ENCODE results near the gene UBE2J2.

UBE2J2 gene

DNA sequence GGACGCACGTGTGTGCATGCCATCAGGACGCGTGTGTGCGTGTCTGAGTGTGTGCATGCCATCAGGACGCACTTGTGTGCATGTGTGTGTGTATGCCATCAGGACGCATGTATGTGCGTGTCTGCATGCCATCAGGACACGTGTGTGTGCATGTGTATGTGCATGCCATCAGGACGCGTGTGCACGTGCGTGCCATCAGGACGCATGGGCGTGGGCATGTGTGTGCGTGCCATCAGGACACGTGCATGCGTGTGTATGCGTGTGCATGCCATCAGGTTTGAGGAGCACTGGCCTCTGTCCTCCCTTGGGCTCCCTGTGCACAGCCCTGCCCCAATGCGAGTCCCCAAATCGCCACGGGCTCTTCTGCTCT, 14.6 kb downstream of the UBE2J2 start:
- no peak overlapping the region for H3K4me3 ChIP-seq (ENCODE audit: low read depth, low read length)
- TF ChIP-seq, protein P1, sequence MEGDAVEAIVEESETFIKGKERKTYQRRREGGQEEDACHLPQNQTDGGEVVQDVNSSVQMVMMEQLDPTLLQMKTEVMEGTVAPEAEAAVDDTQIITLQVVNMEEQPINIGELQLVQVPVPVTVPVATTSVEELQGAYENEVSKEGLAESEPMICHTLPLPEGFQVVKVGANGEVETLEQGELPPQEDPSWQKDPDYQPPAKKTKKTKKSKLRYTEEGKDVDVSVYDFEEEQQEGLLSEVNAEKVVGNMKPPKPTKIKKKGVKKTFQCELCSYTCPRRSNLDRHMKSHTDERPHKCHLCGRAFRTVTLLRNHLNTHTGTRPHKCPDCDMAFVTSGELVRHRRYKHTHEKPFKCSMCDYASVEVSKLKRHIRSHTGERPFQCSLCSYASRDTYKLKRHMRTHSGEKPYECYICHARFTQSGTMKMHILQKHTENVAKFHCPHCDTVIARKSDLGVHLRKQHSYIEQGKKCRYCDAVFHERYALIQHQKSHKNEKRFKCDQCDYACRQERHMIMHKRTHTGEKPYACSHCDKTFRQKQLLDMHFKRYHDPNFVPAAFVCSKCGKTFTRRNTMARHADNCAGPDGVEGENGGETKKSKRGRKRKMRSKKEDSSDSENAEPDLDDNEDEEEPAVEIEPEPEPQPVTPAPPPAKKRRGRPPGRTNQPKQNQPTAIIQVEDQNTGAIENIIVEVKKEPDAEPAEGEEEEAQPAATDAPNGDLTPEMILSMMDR (IDR thresholded peaks at IDR 0.05; ENCODE audit: low read depth, low read length) = no peak

DNA sequence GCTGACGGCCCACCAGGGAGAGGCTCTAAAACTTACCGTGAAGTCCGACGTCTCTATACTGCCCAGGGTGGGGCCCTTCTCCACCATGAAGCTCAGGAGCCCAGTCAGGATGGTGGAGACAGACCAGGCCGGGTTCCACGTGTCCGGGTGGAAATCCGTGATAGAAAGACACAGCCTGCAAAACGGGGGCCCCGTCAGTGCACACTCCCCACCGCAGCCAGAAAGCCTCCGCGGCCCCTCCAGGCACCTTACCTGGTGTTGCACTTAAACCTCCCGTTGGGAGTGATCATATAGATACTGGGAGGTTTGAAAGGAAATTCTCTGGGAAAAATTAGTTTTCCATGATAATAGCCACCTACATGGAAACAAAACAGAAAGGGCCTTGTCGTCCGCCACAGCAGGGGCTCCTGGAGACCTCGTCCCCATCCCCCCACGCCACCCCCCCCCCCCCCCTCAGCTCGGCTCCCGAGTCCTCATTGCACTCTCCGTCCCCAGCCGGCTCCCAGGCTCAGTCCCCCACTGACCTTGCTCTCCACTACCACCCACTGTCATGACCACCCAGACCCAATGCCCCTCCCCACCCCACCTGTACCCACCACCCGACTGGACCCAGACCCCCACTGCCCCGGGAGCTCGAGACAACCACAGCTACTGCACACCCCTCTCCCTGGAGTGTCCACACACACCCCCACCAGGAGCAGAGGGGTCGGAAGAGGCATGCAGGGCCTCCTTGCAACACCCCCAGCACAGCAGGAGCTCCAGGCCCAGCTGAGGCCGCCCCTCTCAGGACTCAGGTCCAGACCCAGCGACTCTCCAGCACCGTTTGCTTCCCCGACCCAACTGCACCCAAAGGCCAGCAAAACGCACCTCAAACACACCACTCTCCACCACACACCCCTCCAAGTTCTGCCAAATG, 16.4 kb downstream of the UBE2J2 start:
- TF ChIP-seq, protein P1 (IDR thresholded peaks at IDR 0.05; ENCODE audit: low read depth, low read length) = no peak
- H3K4me3 ChIP-seq (ENCODE audit: low read depth, low read length) = no peak overlapping the region

DNA sequence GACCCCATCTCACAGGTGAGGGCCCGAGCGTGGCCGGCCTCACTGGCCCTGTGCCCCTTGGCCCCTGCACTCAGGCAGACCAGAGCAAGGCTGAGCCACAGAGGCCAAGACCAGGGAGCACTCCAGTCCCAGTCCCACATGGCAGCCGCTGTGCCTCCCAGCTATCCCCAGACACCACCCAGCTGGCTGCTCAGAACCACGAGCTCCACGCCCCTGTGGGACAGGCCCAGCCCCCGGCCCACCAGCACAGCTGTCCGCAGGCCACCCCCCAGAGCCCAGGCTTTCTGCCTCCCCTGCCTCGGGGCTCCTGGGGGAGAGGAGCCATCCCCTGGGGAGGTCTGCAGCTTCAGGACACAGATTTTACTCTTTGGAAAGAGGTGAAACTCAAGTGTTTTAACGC, 18.0 kb downstream of the UBE2J2 start:
- TF ChIP-seq, protein P1 (IDR thresholded peaks at IDR 0.05; ENCODE audit: low read depth, low read length) = no peak
- H3K4me3 ChIP-seq (ENCODE audit: low read depth, low read length) = no peak overlapping the region

DNA sequence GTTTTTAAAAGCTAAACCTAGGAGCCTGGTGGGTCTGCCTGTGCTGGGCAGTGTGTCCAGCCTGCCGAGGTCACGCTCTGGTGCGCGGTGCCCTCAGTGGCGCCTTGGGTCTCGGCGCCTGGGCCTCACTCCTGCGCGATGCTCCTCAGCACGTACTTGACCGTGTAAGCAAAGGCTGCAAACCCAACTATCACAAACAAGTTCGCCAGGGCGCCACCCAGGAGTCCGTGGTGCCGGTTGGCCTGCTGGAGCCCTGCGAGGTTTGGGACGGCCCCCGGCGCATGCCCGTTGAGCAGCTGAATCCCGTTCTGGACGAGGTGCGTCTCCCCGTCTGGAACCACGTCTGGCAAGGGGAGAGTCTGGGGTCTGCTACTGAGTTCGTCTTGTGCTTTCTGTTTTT, 18.6 kb downstream of the UBE2J2 start:
- TF ChIP-seq, protein P1 (IDR thresholded peaks at IDR 0.05; ENCODE audit: low read depth, low read length) = no peak
- H3K4me3 ChIP-seq (ENCODE audit: low read depth, low read length) = no peak overlapping the region

DNA sequence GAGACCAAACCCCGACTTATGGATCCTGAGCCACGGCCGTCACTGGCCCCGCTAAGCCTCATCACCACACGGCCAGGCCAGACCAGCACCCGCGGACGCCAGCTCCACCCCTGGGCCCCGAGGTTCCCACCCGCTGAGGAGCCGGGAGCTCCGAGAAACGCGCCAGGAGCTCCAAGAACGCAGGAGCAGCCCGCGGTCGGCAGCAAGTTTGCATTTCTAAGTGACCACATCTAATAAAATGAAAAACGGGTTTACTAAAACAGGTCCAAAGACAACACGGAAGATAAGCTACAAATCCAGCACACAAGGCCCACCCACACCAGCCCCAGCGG, 19.0 kb downstream of the UBE2J2 start:
- no peak overlapping the region for H3K4me3 ChIP-seq (ENCODE audit: low read depth, low read length)
- TF ChIP-seq, protein P1 (IDR thresholded peaks at IDR 0.05; ENCODE audit: low read depth, low read length) = no peak

DNA sequence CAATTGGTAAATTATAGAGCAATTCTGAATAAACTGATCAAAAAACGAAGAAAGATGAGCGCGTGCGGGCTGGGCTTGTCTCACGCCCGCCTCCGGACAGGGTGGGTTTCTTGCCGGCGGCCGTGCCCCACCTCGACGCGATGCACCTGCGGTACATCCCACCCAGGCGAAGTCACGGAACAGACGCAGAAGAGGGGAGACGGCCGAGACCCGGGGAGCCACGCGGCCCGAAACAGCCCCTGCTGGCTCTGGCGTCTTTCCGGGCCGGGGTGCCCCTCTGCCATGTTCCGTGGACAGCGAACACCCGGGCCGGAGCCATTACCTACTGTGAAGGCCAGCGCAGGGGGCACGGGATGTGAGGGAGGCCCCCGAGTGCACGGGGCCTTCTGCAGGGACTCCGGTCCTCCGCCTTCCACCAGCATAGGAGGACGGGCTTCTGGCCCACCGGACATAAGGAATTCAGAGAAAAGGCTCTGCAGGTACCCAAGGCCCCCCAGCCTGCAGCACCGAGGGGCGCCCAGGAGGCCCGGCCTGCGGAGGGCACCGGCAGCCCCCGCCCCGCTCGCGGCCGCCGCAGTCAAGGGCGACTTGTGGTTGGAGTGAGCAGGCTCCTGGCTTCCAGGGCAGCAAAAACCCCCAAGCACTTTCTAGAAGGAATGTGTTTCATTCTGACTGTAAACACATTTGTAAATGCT, 19.5 kb downstream of the UBE2J2 start:
- H3K4me3 ChIP-seq (ENCODE audit: low read depth, low read length) = no peak overlapping the region
- TF ChIP-seq, protein P1 (IDR thresholded peaks at IDR 0.05; ENCODE audit: low read depth, low read length) = no peak

DNA sequence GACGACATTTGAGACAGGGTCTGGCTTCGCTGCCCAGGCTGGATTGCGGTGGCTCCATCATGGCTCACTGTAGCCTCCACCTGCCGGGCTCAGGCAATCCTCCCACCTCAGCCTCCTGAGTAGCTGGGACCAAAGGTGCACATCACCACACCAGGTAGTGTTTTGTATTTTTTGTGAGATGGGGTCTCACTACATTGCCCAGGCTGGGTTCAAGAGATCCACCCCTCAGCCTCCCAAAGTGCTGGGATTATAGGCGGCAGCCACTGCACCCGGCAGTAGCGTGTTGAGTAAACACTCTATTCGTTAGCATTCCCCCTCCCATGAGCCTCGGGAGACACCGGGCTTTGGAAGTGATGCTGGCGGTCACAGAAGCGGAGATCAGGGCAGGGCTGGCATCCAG, 20.3 kb downstream of the UBE2J2 start:
- TF ChIP-seq, protein P1 (IDR thresholded peaks at IDR 0.05; ENCODE audit: low read depth, low read length) = no peak
- no peak overlapping the region for H3K4me3 ChIP-seq (ENCODE audit: low read depth, low read length)

All from WI38 (cell line).